GM21619 (cell line): ENCODE results near the gene EBF4.
"Not testable (repeated sequence)": the region's sequence is repeated elsewhere in the genome, so short reads cannot be mapped to it uniquely, and the experiment has no call there.

Source experiments
- ATAC-seq: cut with Tn5 transposase; IDR thresholded peaks from one replicate; pipeline ENCODE4 v1.9.1; 2021; ENCODE audit not compliant: unreplicated experiment

Gene EBF4

DNA sequence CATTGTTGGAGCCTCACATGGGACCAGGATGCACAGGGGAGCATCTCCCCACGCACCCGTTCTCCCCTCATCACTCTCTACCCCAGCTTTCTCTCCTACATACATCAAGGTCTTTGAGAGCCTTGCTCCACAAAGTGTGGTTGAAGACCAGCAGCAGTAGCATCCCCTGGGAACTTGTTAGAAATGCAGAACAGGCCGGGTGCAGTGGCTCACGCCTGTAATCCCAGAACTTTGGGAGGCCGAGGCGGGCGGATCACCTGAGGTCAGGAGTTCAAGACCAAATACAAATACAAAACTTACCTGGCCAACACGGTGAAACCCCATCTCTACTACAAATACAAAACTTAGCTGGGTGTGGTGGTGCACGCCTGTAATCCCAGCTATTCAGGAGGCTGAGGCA lies 115.3 kb downstream of the EBF4 start:
- not testable (repeated sequence) for ATAC-seq

DNA sequence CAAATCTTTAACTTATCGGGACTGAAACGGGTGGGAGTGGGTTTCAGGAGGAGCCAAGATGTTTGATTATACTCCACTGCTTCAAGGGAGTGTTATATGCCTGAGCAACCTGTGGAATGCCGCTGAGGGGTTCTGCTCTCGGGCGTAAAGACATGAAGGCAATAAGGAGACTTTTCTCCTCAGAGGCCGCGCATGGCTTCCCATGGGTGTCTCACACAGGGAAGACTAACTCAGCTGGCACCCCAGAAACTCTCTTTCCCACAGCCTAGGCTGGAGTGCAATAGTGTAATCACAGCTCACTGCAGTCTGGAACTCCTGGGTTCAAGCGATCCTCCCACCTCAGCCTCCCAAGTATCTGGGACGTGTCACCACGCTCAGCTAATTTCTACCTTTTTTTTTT lies 117.1 kb downstream of the EBF4 start:
- no peak for ATAC-seq
